Fibroblast of mammary gland (primary cell): Measurements from ENCODE around the gene GUCY1A2.

Experiments
- DNase-seq: peaks from one replicate; pipeline ENCODE4 v3.0.0-alpha.2; 2010; ENCODE audit warnings: low read depth
- H3K4me3 ChIP-seq: 2 replicates; pipeline ENCODE4 v1.5.1; 2011; ENCODE audit warnings: low read depth, mild to moderate bottlenecking, low read length, moderate library complexity; ENCODE audit not compliant: control insufficient read depth
- CTCF ChIP-seq: conservative IDR thresholded peaks from 2 replicates; pipeline ENCODE4 v1.5.1; 2011; ENCODE audit warnings: low read depth, low read length, inconsistent platforms; ENCODE audit not compliant: control insufficient read depth, insufficient read depth

The GUCY1A2 gene

GRCh38 chr11:107017433-107018218 is 650 bp downstream of the GUCY1A2 start:
- peak; percentile 27 for DNase-seq
- TF ChIP-seq CTCF, result peak; percentile 34
- H3K4me3 ChIP-seq, result peak overlapping the region; percentile 40

GRCh38 chr11:107017104-107017432 is 1.2 kb downstream of the GUCY1A2 start:
- peak overlapping the region; percentile 5 for H3K4me3 ChIP-seq
- no peak for DNase-seq
- no peak for TF ChIP-seq CTCF

- TF ChIP-seq CTCF, result no peak
- H3K4me3 ChIP-seq, result no peak overlapping the region
- peak; percentile 55 for DNase-seq
Observed at GRCh38 chr11:107014871-107015270, 3.4 kb downstream of the GUCY1A2 start.

- no peak for DNase-seq
- TF ChIP-seq CTCF, result no peak
Observed at GRCh38 chr11:107011977-107012376, 6.3 kb downstream of the GUCY1A2 start.

GRCh38 chr11:107009190-107009589 is 9.1 kb downstream of the GUCY1A2 start:
- DNase-seq, result no peak
- TF ChIP-seq CTCF, result no peak
- no peak overlapping the region for H3K4me3 ChIP-seq

More at GRCh38 chr11:107011977-107012376, 6.3 kb downstream of the GUCY1A2 start:
- H3K4me3 ChIP-seq, result no peak overlapping the region

- TF ChIP-seq CTCF, result no peak
Observed at GRCh38 chr11:107006076-107006833, 12.0 kb downstream of the GUCY1A2 start.

GRCh38 chr11:106999196-106999595 is 19.1 kb downstream of the GUCY1A2 start:
- no peak for TF ChIP-seq CTCF
- H3K4me3 ChIP-seq, result no peak overlapping the region
- DNase-seq, result peak; percentile 30

More at GRCh38 chr11:107006076-107006833, 12.0 kb downstream of the GUCY1A2 start:
- no peak for DNase-seq
- H3K4me3 ChIP-seq, result no peak overlapping the region
